Measurements from ENCODE around the gene PDZD7. TPM values are rescaled to one million over a fixed set of nuclear protein-coding genes. Genes with fewer than 3 reads are reported as not detected.

PDZD7 gene
- total and polyA plus RNA-seq, 4 donors: 0.09 to 1.3 (median 0.55) TPM

DNA sequence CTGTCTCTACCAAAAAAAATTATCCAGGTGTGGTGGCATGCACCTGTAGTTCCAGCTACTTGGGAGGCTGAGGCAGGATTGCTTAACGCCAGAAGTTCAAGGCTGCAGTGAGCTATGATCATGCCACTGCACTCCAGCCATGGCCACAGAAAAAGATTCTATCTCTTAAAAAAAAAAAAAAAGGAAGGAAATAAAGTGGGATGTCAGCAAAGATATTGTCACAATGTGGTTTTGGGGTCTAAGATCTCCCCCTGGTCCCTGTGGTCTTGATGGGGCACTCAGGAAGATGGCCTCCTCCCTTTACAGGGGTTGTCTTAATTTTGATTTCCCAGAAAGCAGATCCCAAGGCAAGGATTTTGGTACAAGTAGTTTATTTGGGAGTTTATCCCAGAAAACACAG lies 23.4 kb upstream of the PDZD7 start:
- Histone ChIP-seq H3K9ac (ENCODE audit: insufficient read depth in 1 of 2, low read length in 2 of 2) (no peak overlapping the region), H3K4me3 (no peak overlapping the region), H3K4me1 (ENCODE audit: control insufficient read depth in 5 of 5, insufficient read depth in 5 of 5, low read length in 5 of 5) (peaks cover 0 to 7% (median 0%) of the 10 kb centered on the region in 5 donors), H3K36me3 (ENCODE audit: control insufficient read depth in 4 of 4, insufficient read depth in 4 of 4, low read length in 4 of 4) (no peaks in the 10 kb centered on the region), H3K27ac (ENCODE audit: low read depth in 1 of 2, low read length in 1 of 2) (no peak overlapping the region), H3K27me3 (ENCODE audit: control insufficient read depth in 3 of 3, insufficient read depth in 3 of 3, low read length in 2 of 3) (peaks cover 0 to 23% (median 17%) of the 10 kb centered on the region in 3 donors), H3K9me3 (ENCODE audit: control insufficient read depth in 4 of 4, insufficient read depth in 3 of 4, low read length in 3 of 4) (no peaks in the 10 kb centered on the region)
- TF ChIP-seq, protein P1, sequence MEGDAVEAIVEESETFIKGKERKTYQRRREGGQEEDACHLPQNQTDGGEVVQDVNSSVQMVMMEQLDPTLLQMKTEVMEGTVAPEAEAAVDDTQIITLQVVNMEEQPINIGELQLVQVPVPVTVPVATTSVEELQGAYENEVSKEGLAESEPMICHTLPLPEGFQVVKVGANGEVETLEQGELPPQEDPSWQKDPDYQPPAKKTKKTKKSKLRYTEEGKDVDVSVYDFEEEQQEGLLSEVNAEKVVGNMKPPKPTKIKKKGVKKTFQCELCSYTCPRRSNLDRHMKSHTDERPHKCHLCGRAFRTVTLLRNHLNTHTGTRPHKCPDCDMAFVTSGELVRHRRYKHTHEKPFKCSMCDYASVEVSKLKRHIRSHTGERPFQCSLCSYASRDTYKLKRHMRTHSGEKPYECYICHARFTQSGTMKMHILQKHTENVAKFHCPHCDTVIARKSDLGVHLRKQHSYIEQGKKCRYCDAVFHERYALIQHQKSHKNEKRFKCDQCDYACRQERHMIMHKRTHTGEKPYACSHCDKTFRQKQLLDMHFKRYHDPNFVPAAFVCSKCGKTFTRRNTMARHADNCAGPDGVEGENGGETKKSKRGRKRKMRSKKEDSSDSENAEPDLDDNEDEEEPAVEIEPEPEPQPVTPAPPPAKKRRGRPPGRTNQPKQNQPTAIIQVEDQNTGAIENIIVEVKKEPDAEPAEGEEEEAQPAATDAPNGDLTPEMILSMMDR (IDR thresholded peaks at IDR 0.05; ENCODE audit: control extremely low read depth, extremely low read depth): no peak
- no peak for ATAC-seq (ENCODE audit: insufficient read depth, low FRiP score)
- no peak for DNase-seq
- WGBS, 2 donors: 55 to 77% methylated on average over 1 of the region's 1 CpG

DNA sequence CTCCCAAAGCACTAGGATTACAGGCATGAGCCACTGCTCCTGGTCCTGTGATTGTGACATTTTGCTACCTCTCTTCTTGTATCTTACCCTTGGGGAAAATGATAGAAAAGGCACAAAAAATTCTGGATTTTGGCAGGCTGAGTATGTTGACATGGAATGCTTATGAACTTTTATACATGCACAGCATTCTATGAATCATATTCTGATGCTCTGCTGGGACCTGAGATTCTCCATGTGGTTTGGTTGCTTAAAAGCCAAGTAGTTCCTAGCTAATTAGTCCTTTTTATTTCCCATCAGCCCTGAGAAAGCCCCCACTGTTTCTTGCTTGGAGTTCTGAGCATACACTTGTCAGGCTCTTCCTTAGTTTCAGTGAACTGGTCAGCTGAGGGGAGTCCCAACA lies 22.6 kb upstream of the PDZD7 start:
- no peak for DNase-seq
- peaks cover 0 to 7% (median 0%) of the 10 kb centered on the region in 5 donors for H3K4me1 ChIP-seq (ENCODE audit: control insufficient read depth in 5 of 5, insufficient read depth in 5 of 5, low read length in 5 of 5)
- H3K4me3 ChIP-seq: no peak overlapping the region
- no peaks in the 10 kb centered on the region for H3K36me3 ChIP-seq (ENCODE audit: control insufficient read depth in 4 of 4, insufficient read depth in 4 of 4, low read length in 4 of 4)
- H3K9me3 ChIP-seq (ENCODE audit: control insufficient read depth in 4 of 4, insufficient read depth in 3 of 4, low read length in 3 of 4): no peaks in the 10 kb centered on the region
- peaks cover 0 to 31% (median 26%) of the 10 kb centered on the region in 3 donors for H3K27me3 ChIP-seq (ENCODE audit: control insufficient read depth in 3 of 3, insufficient read depth in 3 of 3, low read length in 2 of 3)
- no peak overlapping the region for H3K27ac ChIP-seq (ENCODE audit: low read depth in 1 of 2, low read length in 1 of 2)
- no peak for ATAC-seq (ENCODE audit: insufficient read depth, low FRiP score)
- TF ChIP-seq, protein P1 (IDR thresholded peaks at IDR 0.05; ENCODE audit: control extremely low read depth, extremely low read depth): no peak
- no peak overlapping the region for H3K9ac ChIP-seq (ENCODE audit: insufficient read depth in 1 of 2, low read length in 2 of 2)

DNA sequence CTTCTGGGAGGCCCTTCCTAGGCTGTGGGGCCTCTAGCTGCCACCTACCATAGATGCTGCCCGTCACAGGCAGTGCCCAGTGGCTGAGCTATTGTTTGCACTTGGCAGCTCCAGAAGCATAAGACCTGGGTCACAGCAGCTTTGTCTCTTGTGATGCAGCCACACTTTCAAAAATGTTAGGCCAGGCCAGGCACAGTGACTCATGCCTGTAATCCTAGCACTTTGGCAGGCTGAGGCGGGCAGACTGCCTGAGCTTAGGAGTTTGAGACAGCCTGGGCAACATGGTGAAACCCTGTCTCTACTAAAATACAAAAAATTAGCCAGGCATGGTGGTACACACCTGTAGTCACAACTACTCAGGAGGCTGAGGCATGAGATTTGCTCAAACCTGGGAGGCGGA lies 21.4 kb upstream of the PDZD7 start:
- Histone ChIP-seq H3K4me3 (no peak overlapping the region), H3K9ac (ENCODE audit: insufficient read depth in 1 of 2, low read length in 2 of 2) (no peak overlapping the region), H3K4me1 (ENCODE audit: control insufficient read depth in 5 of 5, insufficient read depth in 5 of 5, low read length in 5 of 5) (peaks cover 0 to 10% (median 0%) of the 10 kb centered on the region in 5 donors), H3K27ac (ENCODE audit: low read depth in 1 of 2, low read length in 1 of 2) (no peak overlapping the region), H3K36me3 (ENCODE audit: control insufficient read depth in 4 of 4, insufficient read depth in 4 of 4, low read length in 4 of 4) (no peaks in the 10 kb centered on the region), H3K27me3 (ENCODE audit: control insufficient read depth in 3 of 3, insufficient read depth in 3 of 3, low read length in 2 of 3) (peaks cover 0 to 44% (median 38%) of the 10 kb centered on the region in 3 donors), H3K9me3 (ENCODE audit: control insufficient read depth in 4 of 4, insufficient read depth in 3 of 4, low read length in 3 of 4) (no peaks in the 10 kb centered on the region)
- no peak for ATAC-seq (ENCODE audit: insufficient read depth, low FRiP score)
- no peak for DNase-seq
- 93 to 98% methylated on average over 3 of the region's 3 CpGs for WGBS, 2 donors
- TF ChIP-seq, protein P1 (IDR thresholded peaks at IDR 0.05; ENCODE audit: control extremely low read depth, extremely low read depth): no peak

All from lung (tissue), 12 donors.